ENCODE measurements around the gene ATP2B3. TPM values are rescaled to one million over a fixed set of nuclear protein-coding genes. Genes with fewer than 3 reads are reported as not detected.

The ATP2B3 gene
- total RNA-seq, 2 donors from 2014 or later: not detected

GRCh38 chrX:153631907-153632594, 114.6 kb downstream of the ATP2B3 start:
- DNase-seq (no peak), ATAC-seq (no peak)
- no peaks in the 10 kb centered on the region for H3K9me3 ChIP-seq
- peaks cover 4% of the 10 kb centered on the region for H3K4me1 ChIP-seq
- H3K27me3 ChIP-seq: no peaks in the 10 kb centered on the region
- TF ChIP-seq POLR2A (IDR thresholded peaks at IDR 0.05): no peak
- TF ChIP-seq, protein P1, sequence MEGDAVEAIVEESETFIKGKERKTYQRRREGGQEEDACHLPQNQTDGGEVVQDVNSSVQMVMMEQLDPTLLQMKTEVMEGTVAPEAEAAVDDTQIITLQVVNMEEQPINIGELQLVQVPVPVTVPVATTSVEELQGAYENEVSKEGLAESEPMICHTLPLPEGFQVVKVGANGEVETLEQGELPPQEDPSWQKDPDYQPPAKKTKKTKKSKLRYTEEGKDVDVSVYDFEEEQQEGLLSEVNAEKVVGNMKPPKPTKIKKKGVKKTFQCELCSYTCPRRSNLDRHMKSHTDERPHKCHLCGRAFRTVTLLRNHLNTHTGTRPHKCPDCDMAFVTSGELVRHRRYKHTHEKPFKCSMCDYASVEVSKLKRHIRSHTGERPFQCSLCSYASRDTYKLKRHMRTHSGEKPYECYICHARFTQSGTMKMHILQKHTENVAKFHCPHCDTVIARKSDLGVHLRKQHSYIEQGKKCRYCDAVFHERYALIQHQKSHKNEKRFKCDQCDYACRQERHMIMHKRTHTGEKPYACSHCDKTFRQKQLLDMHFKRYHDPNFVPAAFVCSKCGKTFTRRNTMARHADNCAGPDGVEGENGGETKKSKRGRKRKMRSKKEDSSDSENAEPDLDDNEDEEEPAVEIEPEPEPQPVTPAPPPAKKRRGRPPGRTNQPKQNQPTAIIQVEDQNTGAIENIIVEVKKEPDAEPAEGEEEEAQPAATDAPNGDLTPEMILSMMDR (IDR thresholded peaks at IDR 0.05): no peak
- H3K36me3 ChIP-seq (replicated peaks in 1 of 2; ENCODE audit: insufficient read depth in 1 of 2, low read depth in 2 of 2): no peaks in the 10 kb centered on the region
- WGBS, 2 donors: 91 to 92% methylated on average over 8 to 9 of the region's 19 CpGs
- H3K4me3 ChIP-seq: no peak overlapping the region
- no peak overlapping the region for H3K27ac ChIP-seq
- intact Hi-C loops (cut with DNase I): no loop called here

Other genes with a start within 250 kb of the ATP2B3 start
- not detected for gene PNMA6F, start 195.9 kb upstream of the ATP2B3 start, total RNA-seq
- 10 to 100 TPM in 1 of 2 donors, 1 to 10 TPM in 1; 8.0 to 12.2 TPM for gene ZNF275, start 183.5 kb upstream of the ATP2B3 start, total RNA-seq
- not detected for gene PNMA6E, start 116.3 kb upstream of the ATP2B3 start, total RNA-seq
- gene ZFP92, start 106.2 kb upstream of the ATP2B3 start, total RNA-seq: under 1 TPM; 0.33 to 0.78 TPM
- 1 to 10 TPM; 1.0 to 1.6 TPM for gene TREX2, start 71.6 kb upstream of the ATP2B3 start, total RNA-seq
- gene HAUS7, start 47.1 kb upstream of the ATP2B3 start, total RNA-seq: 10 to 100 TPM in 1 of 2 donors, 1 to 10 TPM in 1; 3.1 to 38.2 TPM
- 10 to 100 TPM; 30.7 to 34.0 TPM for gene BGN, start 22.7 kb upstream of the ATP2B3 start, total RNA-seq
- 10 to 100 TPM in 1 of 2 donors, 1 to 10 TPM in 1; 8.6 to 23.9 TPM for gene CCNQ, start 81.5 kb downstream of the ATP2B3 start, total RNA-seq
- not detected for gene DUSP9, start 129.6 kb downstream of the ATP2B3 start, total RNA-seq
- not detected for gene PNCK, start 156.2 kb downstream of the ATP2B3 start, total RNA-seq
- gene SLC6A8, start 170.3 kb downstream of the ATP2B3 start, total RNA-seq: 10 to 100 TPM; 11.7 to 18.5 TPM
- 10 to 100 TPM; 64.6 TPM for gene BCAP31, start 206.7 kb downstream of the ATP2B3 start, total RNA-seq
- gene ABCD1, start 207.2 kb downstream of the ATP2B3 start, total RNA-seq: 10 to 100 TPM; 11.2 to 31.6 TPM
- 10 to 100 TPM in 1 of 2 donors, 1 to 10 TPM in 1; 4.2 to 13.2 TPM for gene PLXNB3, start 246.6 kb downstream of the ATP2B3 start, total RNA-seq